ENCODE measurements around the gene ALX4.

DNA sequence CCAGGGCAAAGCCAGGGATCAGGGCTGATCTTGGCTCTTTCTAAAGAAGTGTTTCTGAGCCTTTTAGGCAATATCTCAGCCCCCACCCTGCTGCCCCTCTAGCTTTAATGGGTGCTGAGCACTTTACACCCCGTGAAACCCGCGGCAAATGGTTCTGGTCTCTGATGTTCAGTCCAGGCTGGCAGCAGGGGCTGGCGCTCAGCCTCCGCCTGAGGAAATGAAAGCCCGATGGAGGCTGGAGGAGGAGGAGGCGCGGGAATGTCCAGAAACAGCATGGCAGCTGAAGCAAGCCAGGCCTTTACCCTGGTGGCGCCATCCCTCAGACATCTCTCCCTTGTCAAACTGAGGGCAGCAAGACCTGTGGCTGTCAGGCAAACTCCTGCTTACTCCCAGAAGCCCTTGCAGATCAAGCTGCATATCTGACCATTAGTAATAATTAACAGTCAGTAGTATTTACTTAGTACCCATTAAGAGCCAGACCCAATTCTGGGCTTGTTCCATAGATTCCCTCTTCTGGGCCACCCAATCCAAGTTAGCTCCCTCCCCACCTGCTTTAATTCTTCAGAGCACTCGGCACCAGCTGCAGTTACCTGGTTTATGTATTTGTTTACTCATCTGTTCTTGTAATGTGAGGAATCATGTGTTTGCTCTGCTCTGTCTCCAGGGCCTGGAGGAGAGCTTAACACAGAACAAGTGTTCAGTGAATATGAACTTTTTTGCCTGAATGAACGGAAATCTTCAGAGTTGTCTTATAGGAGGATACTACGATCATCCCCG is 15.0 kb upstream of the ALX4 start:
- no peak for TF ChIP-seq POLR2A (IDR thresholded peaks at IDR 0.05; ENCODE audit: low read depth)
- TF ChIP-seq, protein P1, sequence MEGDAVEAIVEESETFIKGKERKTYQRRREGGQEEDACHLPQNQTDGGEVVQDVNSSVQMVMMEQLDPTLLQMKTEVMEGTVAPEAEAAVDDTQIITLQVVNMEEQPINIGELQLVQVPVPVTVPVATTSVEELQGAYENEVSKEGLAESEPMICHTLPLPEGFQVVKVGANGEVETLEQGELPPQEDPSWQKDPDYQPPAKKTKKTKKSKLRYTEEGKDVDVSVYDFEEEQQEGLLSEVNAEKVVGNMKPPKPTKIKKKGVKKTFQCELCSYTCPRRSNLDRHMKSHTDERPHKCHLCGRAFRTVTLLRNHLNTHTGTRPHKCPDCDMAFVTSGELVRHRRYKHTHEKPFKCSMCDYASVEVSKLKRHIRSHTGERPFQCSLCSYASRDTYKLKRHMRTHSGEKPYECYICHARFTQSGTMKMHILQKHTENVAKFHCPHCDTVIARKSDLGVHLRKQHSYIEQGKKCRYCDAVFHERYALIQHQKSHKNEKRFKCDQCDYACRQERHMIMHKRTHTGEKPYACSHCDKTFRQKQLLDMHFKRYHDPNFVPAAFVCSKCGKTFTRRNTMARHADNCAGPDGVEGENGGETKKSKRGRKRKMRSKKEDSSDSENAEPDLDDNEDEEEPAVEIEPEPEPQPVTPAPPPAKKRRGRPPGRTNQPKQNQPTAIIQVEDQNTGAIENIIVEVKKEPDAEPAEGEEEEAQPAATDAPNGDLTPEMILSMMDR (IDR thresholded peaks at IDR 0.05), result no peak
